ENCODE data around the gene ARHGAP26.

Gene ARHGAP26

DNA sequence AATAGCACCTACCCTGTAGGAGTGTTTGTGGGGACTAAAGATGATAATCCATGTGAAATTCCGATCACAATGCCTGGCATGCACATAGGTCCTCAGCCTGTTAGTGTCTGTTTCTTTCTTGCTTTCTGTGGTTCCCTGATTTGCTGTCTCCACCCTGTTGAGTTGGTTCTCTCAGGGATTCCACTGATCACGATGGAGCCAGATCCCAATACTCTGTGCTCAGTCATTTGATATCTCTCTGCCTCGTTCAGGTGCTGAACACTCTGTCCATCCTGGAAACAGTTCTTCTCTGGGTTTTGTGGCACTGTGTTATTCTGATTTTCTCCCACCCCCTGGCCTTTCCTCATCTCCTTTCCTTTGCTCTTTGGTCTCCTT lies 60.8 kb downstream of the ARHGAP26 start:
- no peak for DNase-seq

DNA sequence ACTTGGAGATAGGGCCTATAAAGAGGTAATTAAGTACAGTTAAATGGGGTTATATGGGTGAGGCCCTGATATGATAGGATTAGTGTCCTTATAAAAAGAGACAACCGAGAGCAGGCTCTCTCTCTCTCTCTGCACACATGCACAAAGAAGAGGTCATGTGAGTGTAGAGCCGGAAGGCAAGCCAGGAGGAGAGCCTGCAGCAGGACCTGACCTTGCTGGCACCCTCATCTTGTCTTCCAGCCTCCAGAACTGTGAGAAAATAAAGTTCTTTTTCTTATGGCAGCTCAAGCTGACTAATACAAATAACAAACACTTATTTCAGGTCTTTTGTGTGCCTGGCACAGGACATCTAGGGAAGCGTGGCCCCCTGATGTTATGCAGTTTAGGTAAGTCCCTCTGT lies 62.1 kb downstream of the ARHGAP26 start:
- no peak for DNase-seq

DNA sequence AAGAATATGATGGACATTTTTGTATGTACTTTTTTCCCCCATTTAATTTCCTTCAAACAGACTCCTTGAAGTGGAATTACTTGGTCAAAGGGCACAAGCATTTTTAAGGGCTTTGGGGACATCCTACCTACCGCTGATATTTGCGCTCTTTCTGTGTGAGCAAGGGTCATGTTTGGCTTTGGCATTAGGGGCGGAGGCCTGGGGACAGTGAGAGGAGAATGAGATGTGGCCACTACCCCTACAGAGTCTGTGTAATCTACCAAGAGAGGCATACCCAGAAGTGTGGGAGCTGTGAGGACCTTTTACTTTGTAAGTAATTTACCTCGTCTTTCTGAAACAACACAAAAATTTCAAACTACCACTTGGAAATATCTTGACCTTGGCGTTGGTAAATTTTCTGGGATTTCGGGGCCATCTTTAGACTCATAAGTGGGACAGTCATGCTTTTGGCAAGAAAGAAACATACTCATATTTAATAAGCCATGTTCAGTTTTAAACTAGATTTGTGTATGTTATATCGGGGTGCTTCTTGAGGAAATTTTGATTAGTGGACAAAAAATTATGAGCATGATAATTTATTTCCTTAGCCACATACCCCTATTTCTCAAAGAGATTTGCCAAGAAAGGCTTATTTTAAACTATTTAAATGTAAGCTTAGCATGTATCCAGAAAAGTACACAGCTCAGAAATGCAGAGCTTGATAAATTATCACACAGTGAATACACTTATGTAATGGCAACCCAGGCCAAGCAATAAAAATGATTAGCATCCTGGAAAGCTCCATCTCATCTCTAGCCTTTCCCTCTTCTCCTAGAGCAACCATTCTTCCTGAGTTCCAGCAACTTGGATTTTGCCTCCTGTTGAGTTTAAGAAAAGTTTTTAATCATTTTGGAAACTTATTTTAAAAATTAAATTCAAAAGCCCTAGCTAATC lies 63.6 kb downstream of the ARHGAP26 start:
- no peak for DNase-seq

DNA sequence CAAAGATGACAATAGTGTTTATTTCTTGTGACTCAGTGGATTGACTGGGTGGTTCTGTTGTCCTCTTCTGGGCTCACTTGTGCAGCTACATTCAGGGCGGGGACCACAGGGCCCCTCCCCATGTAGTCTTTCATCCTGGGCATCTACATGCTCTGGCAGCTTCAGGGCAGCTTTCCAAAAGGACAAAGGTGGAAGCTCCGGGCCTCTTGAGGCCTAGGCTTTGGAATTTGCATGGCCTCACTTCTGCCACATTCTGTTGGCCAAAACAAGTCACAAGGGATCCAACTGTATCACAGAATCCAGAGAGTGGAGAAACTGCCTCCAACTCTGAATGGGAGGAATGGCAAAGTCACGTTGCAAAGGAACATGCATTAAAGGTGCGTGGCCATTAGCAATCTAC lies 64.3 kb downstream of the ARHGAP26 start:
- no peak for DNase-seq

DNA sequence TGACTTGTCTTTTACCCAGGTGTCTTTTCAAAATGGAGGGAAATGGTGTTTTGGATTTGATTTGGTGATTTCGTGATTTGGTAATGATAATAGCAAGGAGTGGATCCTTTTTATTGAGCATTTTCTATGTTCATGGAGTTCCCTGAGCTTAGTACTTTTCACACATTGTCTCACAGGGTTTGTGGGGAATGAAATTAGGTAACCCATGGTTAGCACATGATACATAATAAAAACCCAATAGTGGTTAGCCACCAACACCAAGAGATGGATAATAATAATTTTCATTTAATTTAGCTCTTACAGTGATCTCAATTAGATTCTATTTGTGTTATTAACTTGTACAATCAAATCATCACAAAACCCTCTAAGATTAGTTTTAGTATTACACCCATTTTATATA lies 65.4 kb downstream of the ARHGAP26 start:
- no peak for DNase-seq

DNA sequence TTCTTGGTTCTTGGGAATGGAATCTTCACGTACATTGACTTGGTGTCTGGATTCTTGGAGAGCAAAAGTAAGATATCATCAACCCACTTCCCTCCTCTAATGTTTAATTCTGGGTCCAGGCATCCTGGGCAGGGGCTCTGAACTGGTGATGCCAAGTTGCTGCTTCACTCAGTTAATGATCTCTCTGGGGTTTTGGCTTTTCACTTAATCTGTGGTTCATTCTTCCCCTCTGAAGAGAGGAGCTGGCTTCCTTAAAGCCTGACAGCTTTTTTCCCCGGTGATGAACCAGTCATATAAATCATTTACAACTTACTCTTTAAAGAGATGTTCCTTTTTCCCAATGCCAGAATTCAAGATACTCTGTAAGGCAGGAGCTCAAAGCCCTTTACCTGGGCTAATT lies 65.9 kb downstream of the ARHGAP26 start:
- DNase-seq, result no peak

DNA sequence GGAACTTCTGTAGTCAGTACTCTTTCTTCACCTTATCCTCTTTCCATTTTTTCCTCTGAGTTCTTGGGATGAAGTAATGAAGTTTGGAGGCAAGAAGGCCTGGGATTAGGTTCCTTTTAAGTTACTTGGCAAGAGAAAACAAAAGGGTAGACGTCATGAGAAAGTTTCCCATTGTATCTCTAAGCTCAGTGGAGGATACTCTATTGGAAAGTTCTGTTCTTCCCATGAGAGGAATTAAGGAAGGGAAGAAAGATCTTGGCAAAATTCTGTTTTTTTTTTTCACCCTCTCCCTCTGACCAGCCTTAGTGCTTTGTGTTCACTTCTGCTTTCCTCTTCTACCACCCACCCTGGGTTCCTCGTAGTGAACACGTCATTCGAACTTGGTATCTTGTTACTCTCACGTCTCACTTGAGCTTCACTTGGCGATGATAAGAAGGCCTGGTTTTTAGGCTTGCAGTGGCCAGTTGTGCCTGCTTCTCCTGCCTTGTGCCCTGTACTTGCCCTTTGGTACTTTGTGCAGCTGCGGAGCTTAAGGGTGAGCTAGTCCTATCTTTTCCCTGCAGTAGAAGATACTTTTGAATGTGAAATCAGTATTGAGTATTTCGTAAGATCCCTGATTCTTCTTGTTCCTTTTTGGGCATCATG lies 67.0 kb downstream of the ARHGAP26 start:
- peak; percentile 80 to 89 for DNase-seq

DNA sequence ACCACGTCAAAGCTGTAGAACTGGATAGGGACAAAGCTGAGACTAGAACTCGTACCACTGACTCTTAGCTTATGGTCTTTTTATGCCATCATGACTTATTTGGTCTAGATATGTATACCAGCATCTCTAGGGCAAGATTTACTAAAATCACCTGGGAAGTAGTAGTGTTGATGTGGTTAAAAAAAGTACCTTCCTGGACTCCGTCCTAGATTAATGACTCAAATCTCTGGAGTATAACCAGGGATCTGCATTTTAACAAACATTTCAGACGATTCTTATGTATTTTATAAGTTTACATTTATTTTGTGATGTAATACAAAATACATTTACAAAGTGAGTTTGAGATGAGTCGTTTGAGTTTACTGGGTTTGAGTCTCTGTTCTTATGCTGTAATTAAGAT lies 68.7 kb downstream of the ARHGAP26 start:
- DNase-seq, result no peak

DNA sequence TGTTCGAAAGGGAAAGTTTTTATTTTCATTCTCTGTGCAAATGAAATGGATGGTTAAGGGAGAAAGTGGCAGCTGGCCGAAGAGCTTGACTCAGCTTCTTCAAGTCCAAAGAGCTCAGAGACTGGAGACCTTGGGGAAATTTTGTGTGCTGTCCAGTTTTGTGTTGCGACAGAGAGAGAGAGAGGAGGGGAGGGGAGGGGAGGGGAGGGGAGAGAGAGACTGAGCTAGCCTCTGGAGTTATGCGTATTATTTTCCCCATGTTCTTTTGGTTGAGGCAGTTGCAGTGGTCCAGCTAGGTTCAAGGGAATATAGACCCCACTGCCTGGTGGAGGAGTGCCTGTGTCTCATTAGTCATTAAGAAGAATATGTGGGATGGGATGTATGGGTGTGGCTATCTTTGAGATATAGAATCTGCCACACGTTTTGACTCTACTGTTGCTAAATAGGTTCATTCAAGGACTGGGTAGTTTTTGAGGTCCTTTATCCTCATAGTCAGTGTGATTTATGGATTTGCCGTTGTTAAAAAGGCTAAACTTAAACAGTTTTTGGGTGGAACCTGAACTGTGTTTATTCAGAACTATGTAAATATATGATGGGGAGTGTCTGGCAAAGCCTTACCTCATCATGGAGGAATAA lies 69.7 kb downstream of the ARHGAP26 start:
- DNase-seq, result peak; percentile 83 to 84

DNA sequence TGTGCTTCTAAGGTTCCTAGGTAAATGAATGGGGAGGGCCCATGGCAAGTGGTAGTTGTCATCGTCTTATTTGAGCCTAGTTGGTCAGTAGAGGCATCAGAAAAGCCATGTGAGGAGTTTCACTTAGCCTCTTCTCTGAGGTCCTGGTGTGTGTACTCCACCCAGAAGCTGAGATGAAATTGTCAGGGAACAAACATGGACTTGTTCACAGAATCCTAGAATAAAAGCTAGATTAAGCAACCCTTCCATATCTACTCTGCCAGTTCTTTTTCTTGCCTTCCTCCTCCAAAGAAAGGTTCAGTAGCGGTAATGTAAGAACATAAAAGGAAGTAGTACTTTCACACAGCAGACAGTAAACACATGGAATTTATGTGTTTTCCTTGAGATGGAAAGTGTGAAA lies 70.4 kb downstream of the ARHGAP26 start:
- peak; percentile 29 to 30 for DNase-seq

DNA sequence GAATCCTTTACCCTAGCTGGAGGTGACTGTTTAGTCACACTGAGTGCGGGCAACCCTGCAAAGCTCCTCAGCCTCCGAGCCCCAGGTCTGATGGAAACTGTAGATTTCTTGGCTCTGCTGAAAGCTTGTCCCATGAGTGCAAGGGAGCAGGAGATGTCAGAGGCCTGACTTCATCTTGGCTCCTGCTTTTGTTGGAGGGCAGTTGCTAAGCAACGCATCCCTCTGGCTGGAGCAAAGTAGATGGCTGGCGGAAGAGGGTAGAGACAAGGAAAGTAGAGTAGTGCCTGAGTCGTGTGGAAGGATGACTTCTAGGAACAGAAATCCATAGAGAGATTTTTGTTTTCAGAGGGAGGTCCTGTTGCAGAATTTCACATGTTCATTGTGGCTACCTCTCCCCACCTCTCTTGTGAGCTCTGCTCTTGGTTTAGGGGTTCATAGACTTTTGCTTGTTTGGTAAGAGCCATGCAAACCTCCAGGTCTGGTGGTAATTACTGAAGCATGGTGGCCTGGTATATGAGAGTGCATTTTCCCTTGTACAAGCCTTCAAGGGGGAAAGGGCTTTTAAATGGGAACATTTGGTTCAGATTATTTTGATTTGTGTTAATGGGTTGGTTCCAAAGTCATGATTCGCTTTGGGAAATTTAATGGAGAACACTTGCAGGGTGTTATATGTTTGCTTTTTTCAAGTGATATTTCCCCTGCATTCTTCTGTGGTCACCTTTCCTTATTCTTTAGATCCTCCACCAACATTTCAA lies 71.5 kb downstream of the ARHGAP26 start:
- DNase-seq, result no peak

DNA sequence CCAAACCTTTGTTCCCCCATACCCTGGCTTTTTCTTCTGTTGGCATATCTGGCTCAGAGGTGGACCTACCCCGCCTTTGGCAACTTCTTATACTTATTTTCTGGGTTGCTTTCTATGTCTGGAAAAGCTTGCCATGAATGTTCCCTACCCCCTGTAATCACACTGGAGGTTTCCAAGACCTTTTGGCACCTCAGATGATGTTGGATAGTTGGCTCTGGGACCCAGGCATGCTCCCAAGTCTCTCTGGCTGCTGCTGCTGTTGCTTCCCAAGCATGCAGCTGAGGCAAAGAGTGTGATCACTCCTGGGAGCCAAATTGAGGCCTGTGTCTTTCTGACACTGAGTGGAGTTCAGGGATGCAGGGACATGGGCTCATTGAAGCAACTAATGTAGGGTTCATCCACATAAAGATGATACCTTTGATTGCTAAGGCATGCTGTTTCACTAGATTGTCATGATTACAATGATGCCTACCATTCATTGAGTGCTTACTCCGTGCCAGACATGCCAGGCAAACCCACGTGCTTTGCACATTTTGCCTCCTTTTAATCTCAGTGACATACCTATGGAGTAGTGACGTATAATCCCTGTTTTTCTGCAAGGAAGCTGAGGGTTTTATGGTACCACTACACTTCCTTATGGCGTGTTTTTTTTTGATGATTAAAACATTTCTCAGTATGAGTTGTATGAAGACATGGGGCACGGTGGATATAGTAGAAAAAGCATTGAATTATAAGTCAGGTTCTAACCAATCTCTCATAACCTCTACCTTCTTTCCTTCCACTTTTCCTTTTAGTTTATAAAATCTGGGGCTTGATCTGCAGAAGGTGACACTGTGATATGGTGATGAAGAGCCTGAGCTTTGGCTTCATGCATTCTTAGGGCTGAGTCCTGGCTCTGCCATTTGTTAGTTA lies 73.1 kb downstream of the ARHGAP26 start:
- no peak for DNase-seq

DNA sequence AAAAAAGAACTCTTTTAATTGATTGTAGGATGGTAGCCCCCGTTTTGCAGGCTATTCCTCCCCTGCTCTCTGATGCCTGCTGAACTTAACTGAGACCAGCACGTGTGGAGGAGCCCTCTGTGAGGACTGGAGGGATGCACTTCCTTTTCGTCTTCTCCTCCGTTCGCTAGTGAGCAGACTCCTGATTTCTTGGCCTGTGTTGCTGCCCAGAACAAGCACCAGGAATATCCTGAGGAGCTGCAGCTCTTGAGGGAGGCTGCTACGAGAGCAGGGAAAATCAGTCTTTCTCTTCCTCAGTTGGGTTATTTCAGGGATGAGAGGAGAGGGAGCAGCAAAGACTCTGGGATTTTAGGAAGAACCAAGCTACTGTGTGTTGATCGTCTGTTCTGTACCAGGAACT lies 74.7 kb downstream of the ARHGAP26 start:
- no peak for DNase-seq

DNA sequence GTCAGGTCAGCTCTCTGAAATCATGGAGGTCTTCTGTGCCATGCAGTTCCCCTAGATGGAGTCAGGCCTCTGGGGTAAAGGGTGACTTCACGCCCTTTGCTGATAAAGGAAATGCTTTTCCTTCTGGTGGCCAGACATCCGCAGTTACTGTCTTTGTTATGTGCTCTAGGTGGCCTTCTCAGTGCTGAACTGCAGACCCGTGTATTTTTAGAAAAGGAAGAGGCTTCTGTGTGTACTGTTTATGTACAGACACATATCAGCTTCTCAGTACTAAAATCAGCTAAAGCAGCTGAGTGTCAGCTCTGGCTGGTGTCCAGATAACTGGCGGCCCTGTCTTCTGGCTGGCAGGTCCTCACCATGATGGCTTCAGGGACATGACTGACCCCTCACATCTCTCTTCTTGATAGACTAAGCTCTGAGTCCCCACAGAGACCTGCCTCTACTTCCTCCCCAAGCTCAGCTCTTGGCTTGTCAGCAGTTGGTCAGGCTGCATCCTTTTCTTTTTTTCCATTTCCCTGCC lies 75.3 kb downstream of the ARHGAP26 start:
- peak in 1 of 2 donors; percentile 16 for DNase-seq

DNA sequence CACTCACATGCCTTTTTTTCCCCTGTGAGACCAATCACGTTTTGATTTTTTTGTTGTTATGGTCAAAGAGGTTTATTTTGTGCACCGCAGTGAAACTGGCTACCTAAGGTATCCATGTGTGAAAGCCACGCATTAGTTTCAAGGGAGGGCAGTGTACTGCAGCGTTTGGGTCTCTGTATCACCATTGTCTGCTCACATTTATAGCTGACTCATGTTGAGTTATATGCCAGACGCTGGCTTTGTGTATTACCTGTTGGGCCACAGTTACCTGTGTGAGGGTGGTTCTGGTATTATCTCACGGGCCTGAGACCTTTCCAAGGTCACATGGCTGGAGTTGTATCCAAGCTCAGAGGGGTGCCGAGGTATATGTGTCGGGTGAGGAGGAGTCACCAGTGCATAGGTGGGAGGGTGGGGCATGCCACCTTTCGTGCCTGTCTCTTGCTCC lies 75.8 kb downstream of the ARHGAP26 start:
- no peak for DNase-seq

DNA sequence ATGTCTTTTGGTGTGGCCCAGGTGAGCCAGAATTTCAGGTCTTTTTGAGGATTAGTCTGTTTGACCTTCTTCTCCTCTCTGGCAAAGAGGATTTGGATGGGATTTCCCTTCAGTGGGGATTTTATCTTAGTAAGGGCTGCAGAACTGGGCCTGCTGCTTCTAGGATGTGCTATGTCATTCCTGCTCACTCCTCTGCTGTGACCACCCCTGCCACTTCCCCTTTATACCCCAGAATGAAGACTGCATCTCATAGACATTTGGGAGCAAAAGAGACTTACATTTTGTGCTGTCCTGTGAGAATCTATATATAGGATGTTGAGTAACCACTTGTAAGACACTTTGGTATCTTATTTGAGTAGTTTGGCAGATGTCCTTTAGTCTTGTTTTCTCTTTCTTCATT lies 76.2 kb downstream of the ARHGAP26 start:
- DNase-seq, result peak; percentile 65 to 80

DNA sequence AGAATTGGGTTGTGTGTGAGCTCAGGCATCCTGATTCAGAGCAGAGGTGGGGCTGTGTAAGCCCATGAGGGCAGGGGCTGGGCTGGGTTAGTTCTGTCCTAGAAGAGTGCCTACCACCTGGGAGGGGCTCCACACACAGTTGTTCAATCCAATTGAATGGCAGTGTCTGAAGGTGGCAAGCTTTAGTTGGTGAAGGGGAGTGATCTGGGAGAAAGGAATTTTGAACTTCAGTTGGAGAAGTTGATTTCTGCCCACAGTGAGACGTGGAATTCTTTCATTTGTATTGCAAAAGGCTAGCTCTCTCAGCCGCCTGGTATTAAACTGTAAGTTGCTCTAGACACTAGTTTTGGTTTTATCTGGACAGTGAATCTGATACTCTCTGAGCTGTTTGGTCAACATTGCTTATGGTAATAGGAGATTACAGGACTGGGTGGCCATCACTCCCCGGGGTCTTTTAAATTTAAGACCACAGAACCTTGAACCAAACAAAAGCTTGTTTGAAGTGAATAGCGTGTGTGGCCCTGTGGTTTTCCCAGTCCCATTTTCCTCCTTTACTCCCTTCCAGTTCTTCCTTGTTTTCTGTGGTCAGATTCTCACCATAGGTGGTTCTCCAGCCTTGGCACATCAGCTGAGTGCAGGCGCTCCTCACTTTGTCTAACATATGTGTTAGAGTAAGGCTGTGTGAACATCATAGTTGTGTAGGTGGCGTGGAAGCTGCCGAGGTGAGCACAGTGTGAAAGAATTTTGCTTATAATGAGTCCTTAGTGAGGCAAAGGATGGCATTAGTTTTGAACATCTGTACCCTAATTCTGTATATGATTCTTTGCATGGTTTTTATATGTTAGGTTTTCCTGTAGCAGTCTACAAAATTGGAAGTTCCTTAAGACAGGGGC lies 78.0 kb downstream of the ARHGAP26 start:
- DNase-seq, result no peak

DNA sequence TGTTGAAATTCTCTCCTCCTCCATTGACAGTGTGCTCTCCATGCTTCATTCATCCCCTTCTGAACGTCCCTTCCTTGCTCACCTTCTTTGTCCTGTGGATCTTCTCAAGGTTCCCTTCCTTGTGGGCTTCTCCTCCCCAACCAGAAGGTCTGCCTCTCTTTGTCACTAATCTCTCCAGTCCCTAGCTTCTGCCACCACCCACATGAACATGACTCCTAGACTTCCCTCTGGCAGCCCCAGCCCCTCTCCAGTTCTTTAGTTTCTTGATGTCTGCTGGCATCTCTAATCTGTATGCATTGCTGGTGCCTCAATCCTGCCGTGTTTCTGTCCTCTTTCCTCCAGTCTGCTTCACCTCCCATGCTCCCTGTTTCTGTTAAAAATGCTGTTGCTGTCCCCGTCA lies 79.3 kb downstream of the ARHGAP26 start:
- DNase-seq, result peak in 1 of 2 donors; percentile 33

DNA sequence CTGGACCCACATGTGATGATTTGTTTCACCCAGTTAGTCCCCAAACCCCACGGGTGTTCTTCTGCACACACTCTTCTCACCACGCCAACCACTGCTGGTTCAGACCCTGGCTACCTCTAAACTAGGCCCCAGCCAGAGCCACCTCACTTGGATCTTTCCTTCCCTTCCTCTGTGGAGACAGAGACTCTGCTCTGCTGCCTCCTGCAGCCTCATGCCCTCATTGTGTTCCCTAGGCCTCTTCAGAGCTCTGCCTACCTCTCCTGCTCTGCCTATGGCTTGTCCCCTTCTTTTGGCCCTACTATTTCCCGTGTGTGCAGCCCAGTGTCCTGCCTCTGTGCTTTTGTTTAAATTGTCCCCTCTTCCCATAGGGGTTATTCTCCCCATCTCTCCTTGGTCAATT lies 79.7 kb downstream of the ARHGAP26 start:
- DNase-seq, result no peak

DNA sequence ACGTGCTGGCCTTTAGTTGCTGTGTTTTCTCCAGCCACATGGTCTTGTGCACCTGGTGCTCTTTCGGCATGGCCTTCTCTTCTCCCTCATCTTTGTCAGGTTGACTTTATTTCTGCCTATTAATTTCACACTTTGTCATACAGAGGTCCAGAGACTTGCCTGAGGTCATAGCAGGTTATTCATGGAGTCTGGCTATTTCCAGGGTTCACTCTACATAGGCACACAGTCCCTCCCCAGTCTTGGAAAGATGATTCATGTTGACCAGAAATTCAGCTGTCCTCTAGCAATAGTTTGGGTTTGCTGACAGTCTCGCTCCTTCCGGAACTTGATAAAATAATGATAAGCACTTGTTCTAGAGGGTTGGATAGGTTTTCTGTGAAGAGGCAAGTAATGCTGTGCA lies 81.6 kb downstream of the ARHGAP26 start:
- no peak for DNase-seq

Data from inflammatory macrophage treated with lipopolysaccharide for 1 hour (primary cell).